ENCODE results near the gene CXCL3.

CXCL3 gene

GRCh38 chr4:74031576-74031975 lies 6.9 kb downstream of the CXCL3 start:
- DNase-seq (ENCODE audit: low read depth) = no peak
- H3K4me3 ChIP-seq (ENCODE audit: low read depth, low read length) = no peak overlapping the region
- TF ChIP-seq CTCF (IDR thresholded peaks at IDR 0.05; ENCODE audit: insufficient read depth, low read depth, low read length, missing control alignments) = no peak

- H3K4me3 ChIP-seq (ENCODE audit: low read depth, low read length) = no peak overlapping the region
- DNase-seq (ENCODE audit: low read depth) = no peak
- TF ChIP-seq CTCF (IDR thresholded peaks at IDR 0.05; ENCODE audit: insufficient read depth, low read depth, low read length, missing control alignments) = no peak
Measured at GRCh38 chr4:74030285-74030684, 8.2 kb downstream of the CXCL3 start.

- H3K4me3 ChIP-seq (ENCODE audit: low read depth, low read length) = no peak overlapping the region
- DNase-seq (ENCODE audit: low read depth) = no peak
- no peak for TF ChIP-seq CTCF (IDR thresholded peaks at IDR 0.05; ENCODE audit: insufficient read depth, low read depth, low read length, missing control alignments)
Measured at GRCh38 chr4:74028504-74028903, 10.0 kb downstream of the CXCL3 start.

GRCh38 chr4:74023709-74024108 lies 14.8 kb downstream of the CXCL3 start:
- H3K4me3 ChIP-seq (ENCODE audit: low read depth, low read length) = no peak overlapping the region
- no peak for DNase-seq (ENCODE audit: low read depth)
- TF ChIP-seq CTCF (IDR thresholded peaks at IDR 0.05; ENCODE audit: insufficient read depth, low read depth, low read length, missing control alignments) = no peak

GRCh38 chr4:74021601-74022000 lies 16.9 kb downstream of the CXCL3 start:
- no peak for DNase-seq (ENCODE audit: low read depth)
- TF ChIP-seq CTCF (IDR thresholded peaks at IDR 0.05; ENCODE audit: insufficient read depth, low read depth, low read length, missing control alignments) = no peak
- no peak overlapping the region for H3K4me3 ChIP-seq (ENCODE audit: low read depth, low read length)

- no peak for DNase-seq (ENCODE audit: low read depth)
Measured at GRCh38 chr4:74018771-74019170, 19.7 kb downstream of the CXCL3 start.

More at GRCh38 chr4:74018771-74019170, 19.7 kb downstream of the CXCL3 start:
- TF ChIP-seq CTCF (IDR thresholded peaks at IDR 0.05; ENCODE audit: insufficient read depth, low read depth, low read length, missing control alignments) = no peak
- no peak overlapping the region for H3K4me3 ChIP-seq (ENCODE audit: low read depth, low read length)
